Liver (tissue), 9 donors: ENCODE results near the gene AKR1C3. TPM values are rescaled to one million over a fixed set of nuclear protein-coding genes. Genes with fewer than 3 reads are reported as not detected.

Source experiments
- DNase-seq: peaks from one replicate; pipeline ENCODE4 v3.0.0-alpha.2; 2017; ENCODE audit warnings: low spot score
- H3K27ac ChIP-seq, 2 donors: one replicate each; pipeline ENCODE4 v1.7.0; 2013; ENCODE audit warnings: inconsistent platforms in 2 of 2, low read length in 2 of 2, control low read depth in 1 of 2, low read depth in 1 of 2, mild to moderate bottlenecking in 1 of 2
- H3K27me3 ChIP-seq, 4 donors: one replicate each; pipeline versions ENCODE4 v1.6.1 to v1.7.0; 2013; ENCODE audit warnings: low read length in 3 of 4, inconsistent platforms in 1 of 4, mild to moderate bottlenecking in 1 of 4, moderate library complexity in 1 of 4; ENCODE audit not compliant: control insufficient read depth in 4 of 4, insufficient read depth in 4 of 4
- H3K36me3 ChIP-seq, 4 donors: one replicate each; pipeline versions ENCODE4 v1.6.1 to v1.7.0; 2013; ENCODE audit warnings: low read length in 3 of 4, mild to moderate bottlenecking in 3 of 4, low read depth in 1 of 4, moderate library complexity in 1 of 4; ENCODE audit not compliant: control insufficient read depth in 4 of 4, insufficient read depth in 3 of 4
- H3K4me1 ChIP-seq, 4 donors: one replicate each; pipeline versions ENCODE4 v1.6.1 to v1.7.0; 2013; ENCODE audit warnings: low read length in 3 of 4, mild to moderate bottlenecking in 3 of 4, moderate library complexity in 1 of 4; ENCODE audit not compliant: control insufficient read depth in 4 of 4, insufficient read depth in 4 of 4
- H3K4me3 ChIP-seq, 3 donors: one replicate each; pipeline versions ENCODE4 v1.6.1 to v1.7.0; 2013; ENCODE audit warnings: low read length in 3 of 3, control low read depth in 1 of 3, low read depth in 1 of 3, mild to moderate bottlenecking in 1 of 3
- H3K9ac ChIP-seq, 2 donors: one replicate each; pipeline ENCODE4 v1.7.0; 2013; ENCODE audit warnings: low read length in 2 of 2, mild to moderate bottlenecking in 2 of 2, moderate library complexity in 2 of 2, control low read depth in 1 of 2, low read depth in 1 of 2
- H3K9me3 ChIP-seq, 4 donors: one replicate each; pipeline versions ENCODE4 v1.6.1 to v1.7.0; 2013; ENCODE audit warnings: low read length in 3 of 4; ENCODE audit not compliant: control insufficient read depth in 4 of 4
- ATF3 ChIP-seq: IDR thresholded peaks from 2 replicates; pipeline ENCODE4 v1.6.1; 2016; ENCODE audit warnings: antibody characterized with exemption
- CTCF ChIP-seq: fragments of 150-350 bp; IDR thresholded peaks from 2 replicates; pipeline ENCODE4 v1.5.1; 2017; ENCODE audit warnings: improper control_type of control experiment, low read depth, low read length; ENCODE audit not compliant: missing input control
- EGR1 ChIP-seq, 2 donors: IDR thresholded peaks; 2 replicates each; pipeline ENCODE4 v1.6.1; 2016 to 2018; ENCODE audit warnings: antibody characterized with exemption in 2 of 2, low read depth in 2 of 2
- FOXA1 ChIP-seq: IDR thresholded peaks from 2 replicates; pipeline ENCODE4 v1.6.1; 2016; ENCODE audit warnings: antibody characterized with exemption
- FOXA2 ChIP-seq: IDR thresholded peaks from 2 replicates; pipeline ENCODE4 v1.6.1; 2016; ENCODE audit warnings: antibody characterized with exemption
- GABPA ChIP-seq, 2 donors: IDR thresholded peaks in 1 of 2; conservative IDR thresholded peaks in 1 of 2; 2 replicates each; pipeline ENCODE4 v1.6.1; 2016; ENCODE audit warnings: antibody characterized with exemption in 2 of 2, mild to moderate bottlenecking in 1 of 2, moderate library complexity in 1 of 2
- HNF4A ChIP-seq, 2 donors: conservative IDR thresholded peaks; 2 replicates each; pipeline ENCODE4 v1.6.1; 2016; ENCODE audit warnings: antibody characterized with exemption in 2 of 2, mild to moderate bottlenecking in 2 of 2
- JUND ChIP-seq, 2 donors: IDR thresholded peaks; 2 replicates each; pipeline ENCODE4 v1.6.1; 2016; ENCODE audit warnings: antibody characterized with exemption in 2 of 2
- MAX ChIP-seq: IDR thresholded peaks from 2 replicates; pipeline ENCODE4 v1.6.1; 2016; ENCODE audit warnings: antibody characterized with exemption
- NR2F2 ChIP-seq: IDR thresholded peaks from 2 replicates; pipeline ENCODE4 v1.6.1; 2016; ENCODE audit warnings: antibody characterized with exemption
- RAD21 ChIP-seq, 2 donors: IDR thresholded peaks; 2 replicates each; pipeline ENCODE4 v1.6.1; 2016; ENCODE audit warnings: antibody characterized with exemption in 2 of 2, mild to moderate bottlenecking in 2 of 2
- REST ChIP-seq: IDR thresholded peaks from 2 replicates; pipeline ENCODE4 v1.6.1; 2016; ENCODE audit warnings: antibody characterized with exemption, mild to moderate bottlenecking
- RXRA ChIP-seq, 2 donors: IDR thresholded peaks; 2 replicates each; pipeline ENCODE4 v1.6.1; 2017 to 2018; ENCODE audit warnings: antibody characterized with exemption in 2 of 2, mild to moderate bottlenecking in 1 of 2
- SP1 ChIP-seq: IDR thresholded peaks from 2 replicates; pipeline ENCODE4 v1.6.1; 2018; ENCODE audit warnings: antibody characterized with exemption, mild to moderate bottlenecking
- YY1 ChIP-seq: IDR thresholded peaks from 2 replicates; pipeline ENCODE4 v1.6.1; 2016; ENCODE audit warnings: antibody characterized with exemption, mild to moderate bottlenecking
- ZBTB33 ChIP-seq: IDR thresholded peaks from 2 replicates; pipeline ENCODE4 v1.6.1; 2016; ENCODE audit warnings: antibody characterized with exemption
- WGBS: extraction: QIAGEN DNeasy Blood & Tissue Kit; methylation state at CpG from one replicate; pipeline ENCODE4 v1.1.7; 2013; 5-methylcytosine and 5-hydroxymethylcytosine counted together
- polyA plus RNA-seq, 2 donors: library from polyadenylated mRNA; stranded (reverse) in 1 of 2; unstranded in 1 of 2; fragments of 200-250 nt in 1 of 2; fragments of >200 nt in 1 of 2; fragmentation: Nextera tagmentation in 1 of 2; extraction: Ambion mirVana in 1 of 2; gene quantifications; one replicate each; pipeline versions ENCODE4 v1.2.1 to v1.2.3, GENCODE V29; 2013 to 2015
- total RNA-seq, 2 donors: library from RNA; depleted of rRNA; stranded (reverse); fragments of >200 nt; gene quantifications; one replicate each; pipeline ENCODE4 v1.2.3, GENCODE V29; 2014
- donor health status: healthy.
- donor health status: healthy.
- donor health status: healthy.
- donor health status: healthy.
- donor health status: healthy.

The AKR1C3 gene
- total and polyA plus RNA-seq, 4 donors = 65.8 to 292 (median 174) TPM

GRCh38 chr10:5091196-5091595, 3.0 kb upstream of the AKR1C3 start (continued):
- TF ChIP-seq REST = no peak
- TF ChIP-seq NR2F2 = no peak
- no peak for TF ChIP-seq RAD21 (IDR thresholded peaks at IDR 0.05)
- TF ChIP-seq SP1 = no peak
- no peak for TF ChIP-seq FOXA1
- no peak for TF ChIP-seq MAX
- TF ChIP-seq ATF3 = no peak
- no peak for TF ChIP-seq YY1

GRCh38 chr10:5092375-5092774, 1.8 kb upstream of the AKR1C3 start:
- H3K9ac ChIP-seq = no peak overlapping the region
- WGBS = 65% methylated on average over 2 of the region's 2 CpGs
- no peaks in the 10 kb centered on the region for H3K27me3 ChIP-seq
- no peak for DNase-seq
- TF ChIP-seq EGR1 (IDR thresholded peaks at IDR 0.05; ENCODE audit: low read depth in 2 of 2) = no peak
- no peak for TF ChIP-seq FOXA2
- no peak for TF ChIP-seq YY1
- no peak for TF ChIP-seq ATF3
- TF ChIP-seq NR2F2 = no peak
- TF ChIP-seq SP1 = no peak
- no peak for TF ChIP-seq HNF4A (conservative IDR thresholded peaks at IDR 0.05)
- no peak for TF ChIP-seq RXRA (IDR thresholded peaks at IDR 0.05)
- H3K4me3 ChIP-seq = no peak overlapping the region
- peaks cover 2 to 13% (median 8%) of the 10 kb centered on the region in 4 donors for H3K4me1 ChIP-seq
- H3K9me3 ChIP-seq = no peaks in the 10 kb centered on the region
- no peaks in the 10 kb centered on the region for H3K36me3 ChIP-seq
- H3K27ac ChIP-seq = no peak overlapping the region

- no peak overlapping the region for H3K4me3 ChIP-seq
- no peak for DNase-seq
- TF ChIP-seq SP1 (peak; percentile 16), YY1 (no peak), GABPA (IDR thresholded peaks at IDR 0.05 in 1 of 2, conservative IDR thresholded peaks at IDR 0.05 in 1 of 2) (no peak), CTCF (no peak), REST (peak; percentile 24), MAX (no peak), ZBTB33 (no peak), JUND (IDR thresholded peaks at IDR 0.05) (no peak), EGR1 (IDR thresholded peaks at IDR 0.05; ENCODE audit: low read depth in 2 of 2) (no peak)
Measured at GRCh38 chr10:5092848-5093790, 1.1 kb upstream of the AKR1C3 start.

More at GRCh38 chr10:5092848-5093790, 1.1 kb upstream of the AKR1C3 start:
- Histone ChIP-seq H3K36me3 (peaks cover under 1 to 6% (median 3%) of the 10 kb centered on the region in 4 donors), H3K9me3 (no peaks in the 10 kb centered on the region), H3K4me1 (peaks cover 2 to 14% (median 8%) of the 10 kb centered on the region in 4 donors), H3K9ac (no peak overlapping the region), H3K27me3 (no peaks in the 10 kb centered on the region), H3K27ac (peak overlapping the region in 1 of 2 donors; percentile 15)
- WGBS = 47% methylated on average over 6 of the region's 6 CpGs
